Colon (tissue), 2 donors: ENCODE data around the gene TENM4.

Experiments
- FAIRE-seq: peaks from 2 replicates; lab custom pipeline; 2012; peaks lifted over from hg19 to GRCh38; lab: Jason Lieb, UNC
- donor health status: control.
- donor health status: control.

The TENM4 gene

GRCh38 chr11:78806214-78807004, 634.4 kb downstream of the TENM4 start:
- no peak for FAIRE-seq

DNA sequence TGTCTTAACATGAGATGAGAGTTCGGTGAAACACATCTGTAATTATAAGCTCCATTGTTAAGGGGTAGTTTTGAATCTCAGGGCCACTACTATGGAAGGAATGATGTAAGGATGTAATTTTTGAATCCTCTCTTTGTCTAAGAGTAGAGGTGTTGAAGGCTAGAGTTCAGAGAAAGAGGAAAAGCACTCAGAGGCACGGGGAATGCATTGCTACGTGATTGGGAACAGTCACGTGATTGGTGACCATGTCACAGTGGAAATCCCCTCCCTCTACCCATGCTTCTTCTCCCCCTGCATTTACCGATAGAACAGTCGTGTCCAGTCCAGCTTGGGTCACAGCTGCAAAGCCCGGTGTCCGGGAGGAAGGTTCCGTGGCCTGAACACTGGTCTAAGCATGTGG, 635.8 kb downstream of the TENM4 start:
- FAIRE-seq = no peak

DNA sequence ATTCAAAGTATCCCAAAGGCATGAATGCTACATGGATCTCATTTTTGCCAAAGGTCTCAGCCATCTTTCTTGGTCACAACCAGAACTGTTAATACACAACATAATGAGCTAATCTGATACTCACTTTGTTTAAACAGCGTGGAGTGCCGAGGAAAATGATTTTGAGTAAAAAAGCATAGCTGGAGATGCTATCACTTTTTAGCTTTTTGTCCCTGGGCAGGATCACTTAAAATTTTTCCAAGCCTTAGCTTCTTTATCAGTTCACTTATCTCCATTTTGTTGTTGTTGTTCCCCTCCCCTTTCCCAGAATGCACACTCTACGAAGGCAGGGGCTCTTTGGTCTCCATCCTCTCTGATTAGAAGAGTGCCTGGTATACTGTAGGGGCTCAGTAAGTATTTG, 636.8 kb downstream of the TENM4 start:
- no peak for FAIRE-seq

- no peak for FAIRE-seq
Observed at GRCh38 chr11:78802058-78802761, 638.6 kb downstream of the TENM4 start.

DNA sequence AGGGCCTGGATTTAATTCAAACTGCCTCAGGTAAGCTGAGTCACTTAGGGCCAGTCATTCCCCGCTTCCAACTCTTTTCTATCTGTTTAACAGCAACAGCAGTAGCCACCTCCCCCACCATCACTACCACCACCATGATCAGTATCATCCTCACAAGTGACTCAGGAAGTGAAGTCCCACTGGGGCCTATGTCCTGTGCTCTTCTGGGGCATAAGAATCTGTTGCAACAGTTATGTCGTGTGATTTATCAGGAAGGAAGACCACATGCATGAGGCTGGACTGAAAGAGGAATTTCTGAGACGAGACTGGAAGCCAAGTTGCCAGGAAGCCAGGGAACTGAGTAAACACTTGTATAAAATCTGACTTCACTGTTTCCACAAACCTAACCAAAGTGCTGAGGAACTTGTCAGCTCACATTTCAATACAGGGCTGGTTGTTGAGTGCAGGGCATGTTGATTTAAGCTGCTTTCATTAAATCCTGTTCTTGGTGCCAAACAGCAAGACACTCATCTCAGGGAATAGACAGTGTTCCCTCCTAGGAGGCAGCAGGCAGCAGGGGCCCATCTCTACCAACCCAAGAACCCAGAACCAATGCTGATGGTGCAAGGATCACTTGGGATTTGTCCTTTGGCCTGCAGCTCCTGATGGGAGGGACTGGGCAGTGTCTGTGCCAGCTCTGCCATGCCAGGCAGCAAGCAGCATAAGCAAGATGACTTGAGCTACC, 639.5 kb downstream of the TENM4 start:
- FAIRE-seq = no peak

DNA sequence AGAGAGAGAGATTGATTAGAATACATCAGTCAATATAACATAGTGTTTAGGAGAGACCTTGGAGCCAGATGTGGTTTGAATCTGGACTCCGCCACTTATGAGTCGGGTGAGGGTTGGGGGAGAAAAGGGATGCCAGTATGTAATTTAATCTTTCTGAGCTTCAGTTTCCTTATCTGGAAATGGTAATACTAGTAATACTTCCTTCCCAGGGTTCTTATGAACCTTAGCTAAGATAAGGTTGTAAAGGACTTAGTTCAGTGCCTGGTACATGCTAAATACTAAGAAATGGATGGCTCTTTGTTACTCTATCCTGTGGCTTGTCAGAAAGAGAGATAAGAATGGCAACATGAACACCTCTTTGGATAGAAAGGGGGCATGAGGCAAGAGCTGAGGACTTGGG, 640.1 kb downstream of the TENM4 start:
- FAIRE-seq = no peak

DNA sequence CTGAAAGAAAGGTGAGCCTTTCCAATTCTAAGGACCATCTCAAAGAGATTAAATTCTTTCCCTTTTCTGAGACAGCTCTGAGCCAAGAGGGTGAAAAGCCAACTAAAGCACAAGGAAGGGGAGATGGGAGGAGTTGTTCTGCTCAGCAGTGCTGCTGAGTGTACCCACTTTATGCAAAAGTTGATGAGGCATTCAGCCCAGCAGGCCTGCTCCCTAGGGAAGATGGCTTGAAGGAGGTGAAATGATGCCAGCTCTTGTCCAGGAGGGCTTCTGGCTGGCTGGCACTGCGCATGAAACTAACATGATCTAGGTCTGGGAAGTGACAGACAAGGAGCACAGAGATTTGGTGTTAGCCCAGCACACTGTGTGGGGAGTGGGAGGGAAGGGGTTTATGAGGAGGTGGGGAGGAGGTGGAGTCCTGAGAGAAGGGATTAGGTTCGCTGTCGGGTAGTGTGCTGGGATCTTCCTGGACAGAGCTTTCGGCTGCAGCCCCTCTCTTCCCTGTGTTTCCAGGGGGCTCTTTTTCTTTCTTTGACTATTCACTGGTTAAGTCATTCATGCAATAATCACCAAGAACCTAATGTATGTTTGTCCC, 640.6 kb downstream of the TENM4 start:
- no peak for FAIRE-seq

GRCh38 chr11:78798663-78799062, 642.2 kb downstream of the TENM4 start:
- FAIRE-seq = no peak

- FAIRE-seq = no peak
Observed at GRCh38 chr11:78797559-78797958, 643.3 kb downstream of the TENM4 start.

GRCh38 chr11:78796956-78797355, 643.9 kb downstream of the TENM4 start:
- FAIRE-seq = no peak

GRCh38 chr11:78795621-78796261, 645.1 kb downstream of the TENM4 start:
- FAIRE-seq = no peak

DNA sequence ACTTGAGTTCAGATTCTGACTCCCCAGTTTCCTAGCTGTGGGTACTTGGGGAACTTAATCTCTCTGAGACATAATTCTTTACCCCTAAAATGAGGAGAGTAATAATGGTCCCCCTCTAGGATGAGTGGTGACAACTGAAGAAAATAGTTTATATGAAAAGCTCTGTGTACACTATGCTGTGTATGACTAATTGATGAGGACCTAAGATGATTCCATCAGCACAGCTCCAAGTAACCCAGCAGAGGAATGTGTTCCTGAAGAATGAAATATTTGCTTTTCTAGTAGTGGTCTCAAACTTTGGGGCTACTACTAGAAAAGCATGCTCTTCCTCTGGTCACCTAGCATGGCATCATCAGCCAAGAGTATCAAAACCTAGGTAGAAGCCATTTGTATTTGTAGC, 648.9 kb downstream of the TENM4 start:
- no peak for FAIRE-seq

- FAIRE-seq = no peak
Observed at GRCh38 chr11:78791254-78791653, 649.6 kb downstream of the TENM4 start.

DNA sequence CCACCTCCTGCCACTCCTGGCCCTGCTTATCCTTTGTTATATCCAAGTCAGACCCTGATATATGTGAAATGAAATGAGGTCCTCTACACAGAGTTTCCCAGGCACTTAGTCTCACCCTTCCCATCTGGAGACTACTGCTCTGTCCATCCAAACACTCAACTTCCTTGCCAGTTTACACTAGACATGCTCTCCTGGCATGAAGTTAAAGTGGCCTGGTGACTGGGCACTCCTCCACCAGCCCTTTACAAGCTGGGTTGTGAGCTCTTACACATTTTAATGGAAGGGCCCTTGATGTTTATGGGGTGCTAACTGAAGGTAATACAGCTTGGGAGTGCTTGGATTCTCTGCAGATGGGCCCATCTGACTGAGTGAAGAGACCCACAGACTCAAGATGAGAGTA, 650.0 kb downstream of the TENM4 start:
- FAIRE-seq = no peak

DNA sequence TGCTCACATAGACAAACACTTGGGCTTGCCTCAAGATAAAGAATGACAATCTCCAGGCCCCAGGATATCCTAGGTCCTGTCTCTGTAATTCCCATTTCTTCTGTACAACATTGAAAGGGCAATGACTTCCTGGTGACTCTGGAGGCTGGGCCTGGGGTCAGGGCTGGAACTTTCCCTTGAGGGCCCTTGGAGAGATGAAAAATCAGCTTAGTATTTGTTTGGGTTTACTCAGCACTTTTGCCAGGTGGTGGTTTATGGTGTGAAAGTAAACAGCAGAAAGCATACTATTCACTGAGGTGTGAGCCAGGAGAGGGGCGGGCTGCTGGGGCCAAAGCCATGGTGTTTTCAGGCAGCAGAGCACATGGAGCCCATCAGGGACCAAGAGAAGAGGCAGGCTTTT, 651.5 kb downstream of the TENM4 start:
- FAIRE-seq = no peak

DNA sequence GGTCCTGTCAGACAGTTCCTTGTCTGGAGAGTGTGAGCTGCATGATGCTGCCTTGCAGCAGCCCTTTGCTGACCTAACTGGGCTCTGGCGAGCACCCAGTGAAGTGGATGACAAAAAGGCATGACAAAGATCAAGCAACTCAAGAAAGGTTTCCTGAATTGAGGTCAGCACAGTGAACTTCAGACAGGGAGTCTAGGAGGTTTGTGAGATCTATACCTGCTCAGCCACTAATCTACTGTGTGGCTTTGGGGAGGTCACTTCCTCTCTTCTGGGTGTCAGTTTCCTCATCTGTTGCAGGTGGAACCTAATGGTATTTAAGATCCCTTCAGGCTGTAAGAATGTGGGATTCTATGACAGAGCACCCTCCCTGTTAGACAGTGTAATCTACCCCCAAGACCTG, 652.3 kb downstream of the TENM4 start:
- no peak for FAIRE-seq

DNA sequence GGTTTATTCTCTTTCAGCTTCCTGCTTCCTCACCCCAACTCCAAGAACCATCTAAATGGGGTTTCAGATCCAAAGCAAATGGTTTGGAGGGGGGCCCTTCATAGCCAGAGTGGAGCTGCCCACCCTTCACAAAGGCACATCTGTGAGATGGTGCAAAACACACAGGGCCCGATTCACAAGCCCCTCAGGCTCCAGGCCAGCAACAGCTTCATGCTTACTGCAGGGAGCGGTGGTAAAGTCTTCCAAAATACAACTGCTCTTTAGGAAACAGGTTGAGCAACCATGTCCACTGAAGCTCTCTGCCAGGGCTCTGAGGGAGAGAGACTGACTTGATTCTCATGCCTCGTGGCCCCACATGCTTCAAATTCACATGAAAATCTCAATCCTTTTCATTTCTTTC, 653.1 kb downstream of the TENM4 start:
- FAIRE-seq = no peak

DNA sequence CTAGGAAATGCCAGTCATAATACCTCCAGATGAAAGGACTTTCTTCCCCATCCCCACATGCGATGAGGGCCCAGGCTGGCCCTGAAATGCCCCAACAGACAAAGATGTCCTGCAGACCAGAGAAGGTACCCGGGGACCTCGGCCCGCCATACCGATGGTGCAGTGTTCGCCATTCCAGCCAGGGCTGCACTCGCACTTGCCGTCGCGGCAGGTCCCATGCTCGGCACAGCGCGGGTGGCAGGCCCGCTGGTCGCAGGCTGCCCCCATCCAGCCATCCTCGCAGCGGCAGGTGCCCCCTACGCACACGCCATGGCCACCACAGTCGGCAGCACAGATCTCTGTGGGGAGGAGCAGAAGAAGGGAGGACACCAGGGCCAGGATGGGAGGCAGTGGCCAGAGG, 654.1 kb downstream of the TENM4 start:
- FAIRE-seq = no peak

GRCh38 chr11:78786086-78786485, 654.7 kb downstream of the TENM4 start:
- no peak for FAIRE-seq

DNA sequence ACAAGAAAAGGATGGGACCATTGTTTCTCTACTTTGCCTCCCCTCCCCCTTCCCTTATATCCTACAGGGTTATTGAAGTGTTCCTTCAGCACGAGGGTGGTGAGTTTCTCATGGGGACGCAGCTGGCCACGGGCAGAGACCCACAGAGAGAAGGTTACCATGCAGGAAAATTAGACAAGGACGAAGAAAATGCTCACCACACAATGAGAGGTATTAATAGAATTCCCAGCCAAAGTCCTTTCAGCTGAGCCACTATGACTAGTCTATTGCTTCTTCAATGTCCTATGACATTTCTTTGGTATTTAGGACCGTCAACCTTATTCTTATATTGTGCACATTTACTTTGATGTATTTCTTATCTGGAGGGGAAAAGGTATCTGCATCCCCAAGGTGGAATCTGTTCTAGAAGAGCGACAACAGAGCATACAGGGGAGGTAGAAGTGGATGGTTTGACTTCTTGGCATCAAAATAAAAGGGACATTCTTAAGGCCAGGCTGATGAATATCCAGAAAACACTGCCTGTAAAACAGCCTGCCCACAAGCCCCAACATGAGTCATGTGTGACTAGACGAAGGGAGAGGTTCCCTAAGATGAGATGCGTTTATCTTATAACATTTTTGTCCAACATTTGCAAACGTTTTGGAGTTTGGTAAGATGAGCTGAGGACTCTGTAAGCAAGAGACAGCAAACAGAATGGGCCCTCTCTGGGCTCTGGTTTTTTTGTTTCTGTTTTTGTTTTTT, 656.3 kb downstream of the TENM4 start:
- no peak for FAIRE-seq

DNA sequence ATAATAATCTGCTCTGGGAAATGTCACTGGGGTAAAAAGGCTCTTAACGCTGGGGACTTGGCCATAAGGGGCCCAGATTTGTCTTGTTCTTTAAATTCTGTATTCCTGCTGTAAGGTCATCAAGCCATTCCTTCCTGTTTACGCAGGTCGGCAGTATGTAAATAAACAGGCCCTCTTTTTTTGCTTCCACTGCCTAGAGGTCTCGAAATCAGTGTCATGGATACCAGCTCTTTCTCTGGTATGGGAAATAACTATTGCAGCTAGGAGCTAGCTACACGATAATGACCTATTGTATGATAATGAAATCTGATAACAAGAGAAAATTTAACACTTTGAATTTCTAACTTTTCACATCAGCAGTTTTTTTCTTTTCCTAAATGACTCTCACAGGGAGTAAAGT, 657.0 kb downstream of the TENM4 start:
- no peak for FAIRE-seq

GRCh38 chr11:78783301-78783700, 657.5 kb downstream of the TENM4 start:
- no peak for FAIRE-seq
